GM23338 (cell line): Measurements from ENCODE around the gene ELP2. TPM values are rescaled to one million over a fixed set of nuclear protein-coding genes. Genes with fewer than 3 reads are reported as not detected.

Experiments used
- ATAC-seq: fragments of 200-7000 bp; cut with Tn5 transposase; 3 replicates; pipeline ENCODE4 v1.9.1; 2020
- DNase-seq: peaks from one replicate; pipeline ENCODE4 v3.0.0-alpha.2; 2015; ENCODE audit warnings: low spot score
- H2AFZ ChIP-seq: fragments of 200-600 bp; sonication (generic); 2 replicates; pipeline ENCODE4 v1.8.0; 2016; ENCODE audit warnings: antibody characterized with exemption, mild to moderate bottlenecking, moderate library complexity
- H3F3A ChIP-seq: fragments of 200-600 bp; sonication (generic); replicated peaks from 2 replicates; pipeline ENCODE4 v1.8.0; 2017; ENCODE audit warnings: antibody characterized with exemption, mixed run types, low read depth
- H3K27ac ChIP-seq: fragments of 200-600 bp; sonication (generic); 2 replicates; pipeline ENCODE4 v1.6.1; 2016; ENCODE audit warnings: low read depth
- H3K27me3 ChIP-seq: fragments of 200-600 bp; sonication (generic); 2 replicates; pipeline ENCODE4 v1.8.0; 2016; ENCODE audit warnings: mild to moderate bottlenecking, mixed run types, moderate library complexity; ENCODE audit not compliant: insufficient read depth
- H3K36me3 ChIP-seq: fragments of 200-600 bp; sonication (generic); 2 replicates; pipeline ENCODE4 v1.8.0; 2016; ENCODE audit warnings: mild to moderate bottlenecking; ENCODE audit not compliant: insufficient read depth
- H3K4me1 ChIP-seq: fragments of 200-600 bp; sonication (generic); 2 replicates; pipeline ENCODE4 v1.8.0; 2016; ENCODE audit warnings: mild to moderate bottlenecking, moderate library complexity; ENCODE audit not compliant: insufficient read depth
- H3K4me2 ChIP-seq: fragments of 200-600 bp; sonication (generic); 2 replicates; pipeline ENCODE4 v1.7.1; 2017; ENCODE audit warnings: mixed run types
- H3K4me3 ChIP-seq: fragments of 200-600 bp; sonication (generic); 2 replicates; pipeline ENCODE4 v1.6.1; 2016; ENCODE audit warnings: mixed run types
- H3K79me2 ChIP-seq: fragments of 200-600 bp; sonication (generic); replicated peaks from 2 replicates; pipeline ENCODE4 v1.8.0; 2017; ENCODE audit warnings: mild to moderate bottlenecking; ENCODE audit not compliant: insufficient read depth
- H3K9me2 ChIP-seq: fragments of 200-600 bp; sonication (generic); 2 replicates; pipeline ENCODE4 v1.8.0; 2017; ENCODE audit not compliant: insufficient read depth
- H4K20me1 ChIP-seq: fragments of 200-600 bp; sonication (generic); replicated peaks from 2 replicates; pipeline ENCODE4 v1.8.0; 2017; ENCODE audit warnings: mild to moderate bottlenecking; ENCODE audit not compliant: insufficient read depth
- H3K27ac Mint-ChIP-seq: 2 replicates; pipeline ENCODE4 v1.8.0; 2020; ENCODE audit warnings: inconsistent platforms, mild to moderate bottlenecking, moderate library complexity, mixed read lengths
- H3K27me3 Mint-ChIP-seq: 3 replicates; pipeline ENCODE4 v1.8.0; 2022; ENCODE audit warnings: low read depth, mild to moderate bottlenecking, moderate library complexity, mixed read lengths, inconsistent platforms; ENCODE audit not compliant: insufficient read depth, poor library complexity
- H3K36me3 Mint-ChIP-seq: 3 replicates; pipeline ENCODE4 v1.8.0; 2021; ENCODE audit warnings: low read depth, mild to moderate bottlenecking, inconsistent platforms, moderate library complexity, mixed read lengths
- H3K4me1 Mint-ChIP-seq: 3 replicates; pipeline ENCODE4 v1.8.0; 2020; ENCODE audit warnings: mild to moderate bottlenecking, inconsistent platforms, mixed read lengths
- H3K4me3 Mint-ChIP-seq: 3 replicates; pipeline ENCODE4 v1.8.0; 2021; ENCODE audit warnings: moderate library complexity, mild to moderate bottlenecking, inconsistent platforms, mixed read lengths
- H3K9me3 Mint-ChIP-seq: 3 replicates; pipeline ENCODE4 v1.8.0; 2020; ENCODE audit warnings: moderate library complexity, mild to moderate bottlenecking, inconsistent platforms, mixed read lengths
- EZH2 ChIP-seq: fragments of 200-600 bp; sonication (generic); IDR thresholded peaks from one replicate; pipeline ENCODE4 v1.8.0; 2017; ENCODE audit warnings: antibody characterized with exemption, mild to moderate bottlenecking, low read depth; ENCODE audit not compliant: unreplicated experiment
- EZH2phosphoT487 ChIP-seq: fragments of 200-600 bp; sonication (generic); IDR thresholded peaks from one replicate; pipeline ENCODE4 v1.8.1; 2018; ENCODE audit warnings: antibody characterized with exemption; ENCODE audit not compliant: unreplicated experiment
- JUNB ChIP-seq: IDR thresholded peaks from one replicate; pipeline ENCODE4 v1.6.1; 2016; ENCODE audit warnings: antibody characterized with exemption; ENCODE audit not compliant: unreplicated experiment
- POLR2AphosphoS5 ChIP-seq: IDR thresholded peaks from 2 replicates; pipeline ENCODE4 v1.6.1; 2016; ENCODE audit warnings: antibody characterized with exemption, low read depth
- STAT1 ChIP-seq: IDR thresholded peaks from one replicate; pipeline ENCODE4 v1.6.1; 2016; ENCODE audit warnings: antibody characterized with exemption; ENCODE audit not compliant: unreplicated experiment
- ZNF114 ChIP-seq: fragments of 250-450 bp; sonication (Bioruptor Pico); IDR thresholded peaks from 2 replicates; pipeline ENCODE4 v1.5.0; 2020; ENCODE audit warnings: mild to moderate bottlenecking, moderate library complexity
- ZNF462 ChIP-seq: fragments of 250-450 bp; sonication (Bioruptor Pico); IDR thresholded peaks from 2 replicates; pipeline ENCODE4 v1.5.0; 2020; ENCODE audit warnings: mild to moderate bottlenecking, moderate library complexity
- polyA plus RNA-seq: library from polyadenylated mRNA; unstranded; fragments of >200 nt; fragmentation: Nextera tagmentation; extraction: Ambion mirVana; gene quantifications from 2 replicates; pipeline ENCODE4 v1.2.1, GENCODE V29; 2016
- total RNA-seq: library from RNA; depleted of rRNA; stranded (reverse); fragments of >200 nt; shearing (Covaris generic); gene quantifications from 2 replicates; pipeline ENCODE4 v1.2.3, GENCODE V29; 2014
- TF ChIP-seq, protein P1 (sequence below), 2 experiments: fragments of 200-600 bp in 1 of 2; sonication (generic) in 1 of 2; conservative IDR thresholded peaks; 2 replicates each; pipeline versions ENCODE4 v1.5.1 to v1.6.1; 2016 to 2017; ENCODE audit warnings: antibody characterized with exemption in 2 of 2, low read depth in 2 of 2, mild to moderate bottlenecking in 2 of 2, moderate library complexity in 1 of 2
- TF ChIP-seq, protein P2 (sequence below): IDR thresholded peaks from 2 replicates; pipeline ENCODE4 v1.6.1; 2016; ENCODE audit warnings: antibody characterized with exemption
- TF ChIP-seq, protein P3 (sequence below): IDR thresholded peaks from one replicate; pipeline ENCODE4 v1.6.1; 2018; ENCODE audit warnings: antibody characterized with exemption; ENCODE audit not compliant: unreplicated experiment

Gene ELP2
- total and polyA plus RNA-seq, 2 experiments from 2014 or later = 119 to 135 TPM

GRCh38 chr18:36142751-36143150 is 13.1 kb downstream of the ELP2 start (continued):
- TF ChIP-seq, protein P1, sequence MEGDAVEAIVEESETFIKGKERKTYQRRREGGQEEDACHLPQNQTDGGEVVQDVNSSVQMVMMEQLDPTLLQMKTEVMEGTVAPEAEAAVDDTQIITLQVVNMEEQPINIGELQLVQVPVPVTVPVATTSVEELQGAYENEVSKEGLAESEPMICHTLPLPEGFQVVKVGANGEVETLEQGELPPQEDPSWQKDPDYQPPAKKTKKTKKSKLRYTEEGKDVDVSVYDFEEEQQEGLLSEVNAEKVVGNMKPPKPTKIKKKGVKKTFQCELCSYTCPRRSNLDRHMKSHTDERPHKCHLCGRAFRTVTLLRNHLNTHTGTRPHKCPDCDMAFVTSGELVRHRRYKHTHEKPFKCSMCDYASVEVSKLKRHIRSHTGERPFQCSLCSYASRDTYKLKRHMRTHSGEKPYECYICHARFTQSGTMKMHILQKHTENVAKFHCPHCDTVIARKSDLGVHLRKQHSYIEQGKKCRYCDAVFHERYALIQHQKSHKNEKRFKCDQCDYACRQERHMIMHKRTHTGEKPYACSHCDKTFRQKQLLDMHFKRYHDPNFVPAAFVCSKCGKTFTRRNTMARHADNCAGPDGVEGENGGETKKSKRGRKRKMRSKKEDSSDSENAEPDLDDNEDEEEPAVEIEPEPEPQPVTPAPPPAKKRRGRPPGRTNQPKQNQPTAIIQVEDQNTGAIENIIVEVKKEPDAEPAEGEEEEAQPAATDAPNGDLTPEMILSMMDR (conservative IDR thresholded peaks at IDR 0.05; ENCODE audit: low read depth in 2 of 2) = no peak

GRCh38 chr18:36143391-36143790 is 13.7 kb downstream of the ELP2 start:
- no peak overlapping the region for H3K4me3 Mint-ChIP-seq
- H3K4me3 ChIP-seq = no peak overlapping the region
- H3K27me3 ChIP-seq = no peaks in the 10 kb centered on the region
- ATAC-seq (no peak), DNase-seq (no peak)
- H3K4me1 Mint-ChIP-seq = no peaks in the 10 kb centered on the region
- H3K79me2 ChIP-seq = 0 out of 2 replicates have a peak, but pooled peaks cover 3% of the 10 kb centered on the region
- H3K27ac ChIP-seq = no peak overlapping the region
- H3K36me3 ChIP-seq = peaks cover 70% of the 10 kb centered on the region
- H3F3A ChIP-seq = no peaks in the 10 kb centered on the region
- H2AFZ ChIP-seq = no peak overlapping the region
- H3K9me3 Mint-ChIP-seq = no peaks in the 10 kb centered on the region
- H3K27ac Mint-ChIP-seq = no peak overlapping the region
- peaks cover 22% of the 10 kb centered on the region for H4K20me1 ChIP-seq
- H3K36me3 Mint-ChIP-seq = peaks cover 83% of the 10 kb centered on the region
- H3K4me1 ChIP-seq = no peaks in the 10 kb centered on the region
- H3K27me3 Mint-ChIP-seq = no peaks in the 10 kb centered on the region
- H3K4me2 ChIP-seq = no peak overlapping the region
- H3K9me2 ChIP-seq = no peaks in the 10 kb centered on the region
- no peak for TF ChIP-seq STAT1
- TF ChIP-seq EZH2 = no peak
- TF ChIP-seq, protein P1 (conservative IDR thresholded peaks at IDR 0.05; ENCODE audit: low read depth in 2 of 2) = no peak
- no peak for TF ChIP-seq EZH2phosphoT487
- TF ChIP-seq, protein P2, sequence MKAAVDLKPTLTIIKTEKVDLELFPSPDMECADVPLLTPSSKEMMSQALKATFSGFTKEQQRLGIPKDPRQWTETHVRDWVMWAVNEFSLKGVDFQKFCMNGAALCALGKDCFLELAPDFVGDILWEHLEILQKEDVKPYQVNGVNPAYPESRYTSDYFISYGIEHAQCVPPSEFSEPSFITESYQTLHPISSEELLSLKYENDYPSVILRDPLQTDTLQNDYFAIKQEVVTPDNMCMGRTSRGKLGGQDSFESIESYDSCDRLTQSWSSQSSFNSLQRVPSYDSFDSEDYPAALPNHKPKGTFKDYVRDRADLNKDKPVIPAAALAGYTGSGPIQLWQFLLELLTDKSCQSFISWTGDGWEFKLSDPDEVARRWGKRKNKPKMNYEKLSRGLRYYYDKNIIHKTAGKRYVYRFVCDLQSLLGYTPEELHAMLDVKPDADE = no peak
- TF ChIP-seq ZNF114 = no peak
- no peak for TF ChIP-seq JUNB
- no peak for TF ChIP-seq POLR2AphosphoS5
- TF ChIP-seq ZNF462 (CRISPR knock-in tag) = no peak
- TF ChIP-seq, protein P3, sequence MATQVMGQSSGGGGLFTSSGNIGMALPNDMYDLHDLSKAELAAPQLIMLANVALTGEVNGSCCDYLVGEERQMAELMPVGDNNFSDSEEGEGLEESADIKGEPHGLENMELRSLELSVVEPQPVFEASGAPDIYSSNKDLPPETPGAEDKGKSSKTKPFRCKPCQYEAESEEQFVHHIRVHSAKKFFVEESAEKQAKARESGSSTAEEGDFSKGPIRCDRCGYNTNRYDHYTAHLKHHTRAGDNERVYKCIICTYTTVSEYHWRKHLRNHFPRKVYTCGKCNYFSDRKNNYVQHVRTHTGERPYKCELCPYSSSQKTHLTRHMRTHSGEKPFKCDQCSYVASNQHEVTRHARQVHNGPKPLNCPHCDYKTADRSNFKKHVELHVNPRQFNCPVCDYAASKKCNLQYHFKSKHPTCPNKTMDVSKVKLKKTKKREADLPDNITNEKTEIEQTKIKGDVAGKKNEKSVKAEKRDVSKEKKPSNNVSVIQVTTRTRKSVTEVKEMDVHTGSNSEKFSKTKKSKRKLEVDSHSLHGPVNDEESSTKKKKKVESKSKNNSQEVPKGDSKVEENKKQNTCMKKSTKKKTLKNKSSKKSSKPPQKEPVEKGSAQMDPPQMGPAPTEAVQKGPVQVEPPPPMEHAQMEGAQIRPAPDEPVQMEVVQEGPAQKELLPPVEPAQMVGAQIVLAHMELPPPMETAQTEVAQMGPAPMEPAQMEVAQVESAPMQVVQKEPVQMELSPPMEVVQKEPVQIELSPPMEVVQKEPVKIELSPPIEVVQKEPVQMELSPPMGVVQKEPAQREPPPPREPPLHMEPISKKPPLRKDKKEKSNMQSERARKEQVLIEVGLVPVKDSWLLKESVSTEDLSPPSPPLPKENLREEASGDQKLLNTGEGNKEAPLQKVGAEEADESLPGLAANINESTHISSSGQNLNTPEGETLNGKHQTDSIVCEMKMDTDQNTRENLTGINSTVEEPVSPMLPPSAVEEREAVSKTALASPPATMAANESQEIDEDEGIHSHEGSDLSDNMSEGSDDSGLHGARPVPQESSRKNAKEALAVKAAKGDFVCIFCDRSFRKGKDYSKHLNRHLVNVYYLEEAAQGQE = no peak
